ENCODE results near the gene SMAD7.

Gene SMAD7

DNA sequence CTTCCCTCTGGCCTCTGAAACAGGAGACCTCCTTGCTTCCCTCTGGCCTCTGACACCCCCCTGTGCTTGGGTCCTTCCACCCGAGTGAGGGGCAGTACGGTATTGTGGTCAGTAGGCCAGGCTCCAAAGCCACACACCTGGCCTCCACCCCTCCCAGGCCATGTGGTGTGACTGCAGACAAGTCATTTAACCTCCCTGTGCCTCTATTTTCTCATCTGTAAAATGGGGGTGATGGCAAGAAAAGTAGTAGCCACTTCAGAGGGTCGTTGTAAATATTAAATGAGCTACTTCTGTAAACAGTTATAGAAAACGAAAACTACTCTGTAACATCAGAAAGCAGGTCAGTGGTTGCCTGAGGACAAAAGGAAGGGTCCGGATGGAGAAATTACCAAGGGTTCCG is 74.2 kb downstream of the SMAD7 start:
- Histone ChIP-seq H3K79me1 (replicated peaks; ENCODE audit: low read length, poor library complexity, severe bottlenecking) (peaks cover 1% of the 10 kb centered on the region), H4K8ac (ENCODE audit: low read length) (no peak overlapping the region), H2AFZ (ENCODE audit: low read depth, low read length) (no peak overlapping the region), H2AK5ac (ENCODE audit: low read length, severe bottlenecking) (peak overlapping the region; percentile 16), H3K18ac (ENCODE audit: low read depth in 1 of 2, low read length in 2 of 2) (no peak overlapping the region), H3K4me3 (ENCODE audit: insufficient read depth in 1 of 2, low read depth in 1 of 2, low read length in 2 of 2) (no peak overlapping the region), H4K91ac (ENCODE audit: low read length) (no peak overlapping the region), H3K14ac (ENCODE audit: low read length in 2 of 2) (no peak overlapping the region), H2BK5ac (ENCODE audit: low read depth, low read length, poor library complexity, severe bottlenecking) (no peak overlapping the region), H3K9me3 (ENCODE audit: control insufficient read depth, low read length) (no peaks in the 10 kb centered on the region), H3K4me2 (ENCODE audit: low read length, poor library complexity, severe bottlenecking) (no peak overlapping the region), H2BK12ac (ENCODE audit: low read length in 2 of 2) (peak overlapping the region; percentile 22 to 69), H3K23ac (ENCODE audit: low read length in 2 of 2) (no peak overlapping the region), H3K36me3 (ENCODE audit: control insufficient read depth in 1 of 2, insufficient read depth in 2 of 2, low read depth in 1 of 2, low read length in 2 of 2) (no peaks in the 10 kb centered on the region), H3K4me1 (ENCODE audit: control insufficient read depth, insufficient read depth, low read depth, low read length) (peaks cover 48% of the 10 kb centered on the region), H2BK15ac (ENCODE audit: low read depth, poor library complexity, severe bottlenecking) (no peak overlapping the region), H3K27ac (ENCODE audit: low read length, poor library complexity, severe bottlenecking) (no peak overlapping the region), H3K27me3 (ENCODE audit: control insufficient read depth in 1 of 2, insufficient read depth in 1 of 2, low read length in 2 of 2) (no peaks in the 10 kb centered on the region), H3K4ac (ENCODE audit: low read depth in 1 of 2, low read length in 2 of 2) (no peak overlapping the region), H2BK120ac (ENCODE audit: low read depth, low read length) (no peak overlapping the region), H3K9ac (ENCODE audit: low read length) (no peak overlapping the region)
- WGBS: 97% methylated on average over 3 of the region's 6 CpGs
- DNase-seq: no peak

DNA sequence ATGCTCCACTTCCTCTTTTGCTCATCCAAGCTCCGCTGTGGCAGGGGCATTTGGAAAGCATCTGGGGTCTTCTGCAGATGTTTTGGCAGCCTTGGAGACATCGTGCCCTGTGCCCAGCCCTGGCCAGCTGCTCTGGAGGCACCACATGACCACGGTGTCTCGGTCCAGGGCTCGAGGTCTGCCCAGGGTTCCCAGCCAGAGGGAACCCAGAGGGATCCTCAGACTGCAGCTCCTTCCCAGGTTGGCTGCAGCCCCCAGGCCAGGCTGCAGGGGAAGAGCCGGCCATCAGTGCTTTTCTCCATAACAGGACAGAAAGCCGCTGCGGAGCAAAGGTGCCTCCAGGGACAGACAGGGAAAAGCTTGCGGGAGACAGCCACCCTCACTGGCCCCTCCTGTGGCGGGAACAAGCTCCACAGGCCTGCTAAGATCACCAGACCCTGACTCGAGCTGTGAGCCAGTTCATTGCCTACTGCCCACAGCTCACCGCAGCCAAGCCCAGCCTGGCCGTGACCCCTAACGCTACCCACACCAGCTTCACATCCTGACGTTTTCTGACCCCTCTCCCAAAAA is 74.7 kb downstream of the SMAD7 start:
- Histone ChIP-seq H3K36me3 (ENCODE audit: control insufficient read depth in 1 of 2, insufficient read depth in 2 of 2, low read depth in 1 of 2, low read length in 2 of 2) (no peaks in the 10 kb centered on the region), H2BK15ac (ENCODE audit: low read depth, poor library complexity, severe bottlenecking) (peak overlapping the region; percentile 93), H2BK120ac (ENCODE audit: low read depth, low read length) (no peak overlapping the region), H3K4me2 (ENCODE audit: low read length, poor library complexity, severe bottlenecking) (no peak overlapping the region), H4K91ac (ENCODE audit: low read length) (no peak overlapping the region), H3K23ac (ENCODE audit: low read length in 2 of 2) (no peak overlapping the region), H3K27me3 (ENCODE audit: control insufficient read depth in 1 of 2, insufficient read depth in 1 of 2, low read length in 2 of 2) (no peaks in the 10 kb centered on the region), H3K14ac (ENCODE audit: low read length in 2 of 2) (no peak overlapping the region), H3K18ac (ENCODE audit: low read depth in 1 of 2, low read length in 2 of 2) (peak overlapping the region; percentile 59 to 74), H3K4me3 (ENCODE audit: insufficient read depth in 1 of 2, low read depth in 1 of 2, low read length in 2 of 2) (no peak overlapping the region), H2AFZ (ENCODE audit: low read depth, low read length) (no peak overlapping the region), H3K9ac (ENCODE audit: low read length) (no peak overlapping the region), H3K27ac (ENCODE audit: low read length, poor library complexity, severe bottlenecking) (peak overlapping the region; percentile 15), H3K9me3 (ENCODE audit: control insufficient read depth, low read length) (no peaks in the 10 kb centered on the region), H3K79me1 (replicated peaks; ENCODE audit: low read length, poor library complexity, severe bottlenecking) (peaks cover 1% of the 10 kb centered on the region), H2BK5ac (ENCODE audit: low read depth, low read length, poor library complexity, severe bottlenecking) (no peak overlapping the region), H4K8ac (ENCODE audit: low read length) (peak overlapping the region; percentile 76), H3K4me1 (ENCODE audit: control insufficient read depth, insufficient read depth, low read depth, low read length) (peaks cover 48% of the 10 kb centered on the region), H3K4ac (ENCODE audit: low read depth in 1 of 2, low read length in 2 of 2) (peak overlapping the region; percentile 48 to 62), H2BK12ac (ENCODE audit: low read length in 2 of 2) (peak overlapping the region; percentile 22 to 95), H2AK5ac (ENCODE audit: low read length, severe bottlenecking) (peak overlapping the region; percentile 46)
- WGBS: 78% methylated on average over 15 of the region's 15 CpGs
- peak; percentile 46 for DNase-seq

DNA sequence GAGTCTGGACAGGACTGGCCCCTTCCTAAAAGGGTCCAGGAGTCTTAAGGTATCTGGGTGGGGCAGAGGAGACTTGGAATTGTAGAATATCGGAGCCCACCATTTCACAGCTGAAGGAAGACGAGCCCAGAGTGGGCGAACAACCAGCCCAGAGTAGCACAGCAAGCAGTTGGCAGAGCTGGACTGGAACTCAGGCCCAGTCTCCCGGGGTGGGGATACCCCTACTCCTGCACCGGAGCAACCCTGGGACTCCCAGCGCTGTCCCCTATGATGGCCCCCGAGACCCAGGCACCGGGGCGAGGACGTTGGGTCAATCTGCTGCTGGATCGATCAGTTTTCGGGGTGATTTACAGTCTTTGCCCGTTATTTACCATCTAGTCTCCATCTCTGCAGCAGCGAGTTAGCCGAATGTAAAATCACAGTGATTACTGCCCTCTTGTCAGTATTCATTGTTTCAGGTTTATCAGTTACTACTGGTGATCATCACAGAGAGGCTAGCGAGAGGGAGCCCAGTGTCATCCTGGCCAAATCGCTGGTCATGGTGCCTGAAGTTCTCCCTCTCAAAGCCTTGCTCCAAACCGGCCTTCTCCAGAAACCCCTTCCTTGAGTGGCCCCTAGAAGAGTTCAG is 75.3 kb downstream of the SMAD7 start:
- peak overlapping the region; percentile 38 to 48 for H3K4ac ChIP-seq (ENCODE audit: low read depth in 1 of 2, low read length in 2 of 2)
- no peak overlapping the region for H4K8ac ChIP-seq (ENCODE audit: low read length)

DNA sequence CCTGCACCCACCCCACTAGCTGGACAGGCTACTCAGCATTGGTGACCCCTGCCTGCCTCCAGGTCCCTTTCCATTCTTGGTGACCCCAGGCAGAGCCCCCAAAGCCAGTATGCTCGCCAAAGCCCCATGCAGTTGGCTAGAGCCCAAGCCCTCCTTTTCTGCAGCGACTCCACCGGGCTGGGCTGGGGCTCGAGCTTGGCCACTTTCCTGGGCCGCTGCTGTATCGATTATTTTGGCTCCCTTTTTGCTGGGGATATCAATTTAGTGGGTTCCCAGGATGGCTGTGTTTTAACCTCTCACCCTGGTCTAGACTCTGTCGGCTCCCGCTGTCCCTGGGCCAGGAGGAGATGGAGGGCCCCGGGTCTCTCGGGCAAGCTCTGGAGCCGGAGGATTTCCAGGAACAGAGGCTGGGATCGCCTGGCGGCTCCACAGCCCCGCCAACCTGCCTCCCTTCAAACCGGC is 76.0 kb downstream of the SMAD7 start:
- no peaks in the 10 kb centered on the region for H3K27me3 ChIP-seq (ENCODE audit: control insufficient read depth in 1 of 2, insufficient read depth in 1 of 2, low read length in 2 of 2)
- H2BK12ac ChIP-seq (ENCODE audit: low read length in 2 of 2): peak overlapping the region; percentile 70 to 96
- H3K4me1 ChIP-seq (ENCODE audit: control insufficient read depth, insufficient read depth, low read depth, low read length): peaks cover 49% of the 10 kb centered on the region
- peaks cover 1% of the 10 kb centered on the region for H3K79me1 ChIP-seq (replicated peaks; ENCODE audit: low read length, poor library complexity, severe bottlenecking)
- peak overlapping the region in 1 of 2 experiments; percentile 32 for H3K4ac ChIP-seq (ENCODE audit: low read depth in 1 of 2, low read length in 2 of 2)
- peak overlapping the region; percentile 96 for H2AK5ac ChIP-seq (ENCODE audit: low read length, severe bottlenecking)
- H2AFZ ChIP-seq (ENCODE audit: low read depth, low read length): no peak overlapping the region
- peak overlapping the region; percentile 11 to 37 for H3K18ac ChIP-seq (ENCODE audit: low read depth in 1 of 2, low read length in 2 of 2)
- 98% methylated on average over 15 of the region's 15 CpGs for WGBS
- no peak overlapping the region for H3K4me3 ChIP-seq (ENCODE audit: insufficient read depth in 1 of 2, low read depth in 1 of 2, low read length in 2 of 2)
- no peak overlapping the region for H3K4me2 ChIP-seq (ENCODE audit: low read length, poor library complexity, severe bottlenecking)
- no peak for DNase-seq
- no peak overlapping the region for H2BK15ac ChIP-seq (ENCODE audit: low read depth, poor library complexity, severe bottlenecking)
- H3K36me3 ChIP-seq (ENCODE audit: control insufficient read depth in 1 of 2, insufficient read depth in 2 of 2, low read depth in 1 of 2, low read length in 2 of 2): no peaks in the 10 kb centered on the region
- H3K14ac ChIP-seq (ENCODE audit: low read length in 2 of 2): no peak overlapping the region
- no peak overlapping the region for H2BK120ac ChIP-seq (ENCODE audit: low read depth, low read length)
- no peak overlapping the region for H4K8ac ChIP-seq (ENCODE audit: low read length)
- no peak overlapping the region for H3K23ac ChIP-seq (ENCODE audit: low read length in 2 of 2)
- H3K27ac ChIP-seq (ENCODE audit: low read length, poor library complexity, severe bottlenecking): no peak overlapping the region
- no peak overlapping the region for H3K9ac ChIP-seq (ENCODE audit: low read length)
- no peaks in the 10 kb centered on the region for H3K9me3 ChIP-seq (ENCODE audit: control insufficient read depth, low read length)
- H2BK5ac ChIP-seq (ENCODE audit: low read depth, low read length, poor library complexity, severe bottlenecking): no peak overlapping the region
- no peak overlapping the region for H4K91ac ChIP-seq (ENCODE audit: low read length)

More for the DNA sequence above, 75.3 kb downstream of the SMAD7 start:
- H3K18ac ChIP-seq (ENCODE audit: low read depth in 1 of 2, low read length in 2 of 2): peak overlapping the region in 1 of 2 experiments; percentile 14
- H2BK5ac ChIP-seq (ENCODE audit: low read depth, low read length, poor library complexity, severe bottlenecking): no peak overlapping the region
- no peak overlapping the region for H3K9ac ChIP-seq (ENCODE audit: low read length)
- peaks cover 48% of the 10 kb centered on the region for H3K4me1 ChIP-seq (ENCODE audit: control insufficient read depth, insufficient read depth, low read depth, low read length)
- no peak overlapping the region for H3K23ac ChIP-seq (ENCODE audit: low read length in 2 of 2)
- peaks cover 1% of the 10 kb centered on the region for H3K79me1 ChIP-seq (replicated peaks; ENCODE audit: low read length, poor library complexity, severe bottlenecking)
- no peak overlapping the region for H3K14ac ChIP-seq (ENCODE audit: low read length in 2 of 2)
- H3K4me2 ChIP-seq (ENCODE audit: low read length, poor library complexity, severe bottlenecking): no peak overlapping the region
- no peak overlapping the region for H2BK120ac ChIP-seq (ENCODE audit: low read depth, low read length)
- H3K9me3 ChIP-seq (ENCODE audit: control insufficient read depth, low read length): no peaks in the 10 kb centered on the region
- H3K27ac ChIP-seq (ENCODE audit: low read length, poor library complexity, severe bottlenecking): no peak overlapping the region
- no peak overlapping the region for H2AFZ ChIP-seq (ENCODE audit: low read depth, low read length)
- H3K4me3 ChIP-seq (ENCODE audit: insufficient read depth in 1 of 2, low read depth in 1 of 2, low read length in 2 of 2): no peak overlapping the region
- H2AK5ac ChIP-seq (ENCODE audit: low read length, severe bottlenecking): peak overlapping the region; percentile 96
- no peaks in the 10 kb centered on the region for H3K36me3 ChIP-seq (ENCODE audit: control insufficient read depth in 1 of 2, insufficient read depth in 2 of 2, low read depth in 1 of 2, low read length in 2 of 2)
- H3K27me3 ChIP-seq (ENCODE audit: control insufficient read depth in 1 of 2, insufficient read depth in 1 of 2, low read length in 2 of 2): no peaks in the 10 kb centered on the region
- H4K91ac ChIP-seq (ENCODE audit: low read length): peak overlapping the region; percentile 19
- H2BK12ac ChIP-seq (ENCODE audit: low read length in 2 of 2): peak overlapping the region; percentile 11 to 95
- no peak for DNase-seq
- peak overlapping the region; percentile 45 for H2BK15ac ChIP-seq (ENCODE audit: low read depth, poor library complexity, severe bottlenecking)
- 97% methylated on average over 18 of the region's 18 CpGs for WGBS
